ENCODE data around the gene BMERB1. TPM values are rescaled to one million over a fixed set of nuclear protein-coding genes. Genes with fewer than 3 reads are reported as not detected.
A peak's percentile ranks its signal among the peaks of the same experiment; 100 is the strongest.

BMERB1 gene
- total and polyA plus RNA-seq, 9 of the 15 experiments (the other 6 are each of a cell fraction or from before 2014, with no cell fraction given), result 0.29 to 2.9 (median 0.94) TPM

- TF ChIP-seq, protein P1, sequence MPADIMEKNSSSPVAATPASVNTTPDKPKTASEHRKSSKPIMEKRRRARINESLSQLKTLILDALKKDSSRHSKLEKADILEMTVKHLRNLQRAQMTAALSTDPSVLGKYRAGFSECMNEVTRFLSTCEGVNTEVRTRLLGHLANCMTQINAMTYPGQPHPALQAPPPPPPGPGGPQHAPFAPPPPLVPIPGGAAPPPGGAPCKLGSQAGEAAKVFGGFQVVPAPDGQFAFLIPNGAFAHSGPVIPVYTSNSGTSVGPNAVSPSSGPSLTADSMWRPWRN (IDR thresholded peaks at IDR 0.05; ENCODE audit: low read depth), result no peak
- TF ChIP-seq, protein P2, sequence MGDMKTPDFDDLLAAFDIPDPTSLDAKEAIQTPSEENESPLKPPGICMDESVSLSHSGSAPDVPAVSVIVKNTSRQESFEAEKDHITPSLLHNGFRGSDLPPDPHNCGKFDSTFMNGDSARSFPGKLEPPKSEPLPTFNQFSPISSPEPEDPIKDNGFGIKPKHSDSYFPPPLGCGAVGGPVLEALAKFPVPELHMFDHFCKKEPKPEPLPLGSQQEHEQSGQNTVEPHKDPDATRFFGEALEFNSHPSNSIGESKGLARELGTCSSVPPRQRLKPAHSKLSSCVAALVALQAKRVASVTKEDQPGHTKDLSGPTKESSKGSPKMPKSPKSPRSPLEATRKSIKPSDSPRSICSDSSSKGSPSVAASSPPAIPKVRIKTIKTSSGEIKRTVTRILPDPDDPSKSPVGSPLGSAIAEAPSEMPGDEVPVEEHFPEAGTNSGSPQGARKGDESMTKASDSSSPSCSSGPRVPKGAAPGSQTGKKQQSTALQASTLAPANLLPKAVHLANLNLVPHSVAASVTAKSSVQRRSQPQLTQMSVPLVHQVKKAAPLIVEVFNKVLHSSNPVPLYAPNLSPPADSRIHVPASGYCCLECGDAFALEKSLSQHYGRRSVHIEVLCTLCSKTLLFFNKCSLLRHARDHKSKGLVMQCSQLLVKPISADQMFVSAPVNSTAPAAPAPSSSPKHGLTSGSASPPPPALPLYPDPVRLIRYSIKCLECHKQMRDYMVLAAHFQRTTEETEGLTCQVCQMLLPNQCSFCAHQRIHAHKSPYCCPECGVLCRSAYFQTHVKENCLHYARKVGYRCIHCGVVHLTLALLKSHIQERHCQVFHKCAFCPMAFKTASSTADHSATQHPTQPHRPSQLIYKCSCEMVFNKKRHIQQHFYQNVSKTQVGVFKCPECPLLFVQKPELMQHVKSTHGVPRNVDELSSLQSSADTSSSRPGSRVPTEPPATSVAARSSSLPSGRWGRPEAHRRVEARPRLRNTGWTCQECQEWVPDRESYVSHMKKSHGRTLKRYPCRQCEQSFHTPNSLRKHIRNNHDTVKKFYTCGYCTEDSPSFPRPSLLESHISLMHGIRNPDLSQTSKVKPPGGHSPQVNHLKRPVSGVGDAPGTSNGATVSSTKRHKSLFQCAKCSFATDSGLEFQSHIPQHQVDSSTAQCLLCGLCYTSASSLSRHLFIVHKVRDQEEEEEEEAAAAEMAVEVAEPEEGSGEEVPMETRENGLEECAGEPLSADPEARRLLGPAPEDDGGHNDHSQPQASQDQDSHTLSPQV (IDR thresholded peaks at IDR 0.05), result peak; percentile 94
- TF ChIP-seq, protein P3, sequence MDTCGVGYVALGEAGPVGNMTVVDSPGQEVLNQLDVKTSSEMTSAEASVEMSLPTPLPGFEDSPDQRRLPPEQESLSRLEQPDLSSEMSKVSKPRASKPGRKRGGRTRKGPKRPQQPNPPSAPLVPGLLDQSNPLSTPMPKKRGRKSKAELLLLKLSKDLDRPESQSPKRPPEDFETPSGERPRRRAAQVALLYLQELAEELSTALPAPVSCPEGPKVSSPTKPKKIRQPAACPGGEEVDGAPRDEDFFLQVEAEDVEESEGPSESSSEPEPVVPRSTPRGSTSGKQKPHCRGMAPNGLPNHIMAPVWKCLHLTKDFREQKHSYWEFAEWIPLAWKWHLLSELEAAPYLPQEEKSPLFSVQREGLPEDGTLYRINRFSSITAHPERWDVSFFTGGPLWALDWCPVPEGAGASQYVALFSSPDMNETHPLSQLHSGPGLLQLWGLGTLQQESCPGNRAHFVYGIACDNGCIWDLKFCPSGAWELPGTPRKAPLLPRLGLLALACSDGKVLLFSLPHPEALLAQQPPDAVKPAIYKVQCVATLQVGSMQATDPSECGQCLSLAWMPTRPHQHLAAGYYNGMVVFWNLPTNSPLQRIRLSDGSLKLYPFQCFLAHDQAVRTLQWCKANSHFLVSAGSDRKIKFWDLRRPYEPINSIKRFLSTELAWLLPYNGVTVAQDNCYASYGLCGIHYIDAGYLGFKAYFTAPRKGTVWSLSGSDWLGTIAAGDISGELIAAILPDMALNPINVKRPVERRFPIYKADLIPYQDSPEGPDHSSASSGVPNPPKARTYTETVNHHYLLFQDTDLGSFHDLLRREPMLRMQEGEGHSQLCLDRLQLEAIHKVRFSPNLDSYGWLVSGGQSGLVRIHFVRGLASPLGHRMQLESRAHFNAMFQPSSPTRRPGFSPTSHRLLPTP (IDR thresholded peaks at IDR 0.05; ENCODE audit: borderline replicate concordance, extremely low read depth, insufficient read length), result no peak
- TF ChIP-seq WHSC1 (IDR thresholded peaks at IDR 0.05; ENCODE audit: low read length), result no peak
- TF ChIP-seq ZNF347 (CRISPR knock-in tag; IDR thresholded peaks at IDR 0.05; ENCODE audit: low read depth), result no peak
- no peak for TF ChIP-seq NR1H2 (CRISPR knock-in tag; IDR thresholded peaks at IDR 0.05)
- TF ChIP-seq TOE1 (IDR thresholded peaks at IDR 0.05; ENCODE audit: borderline replicate concordance), result no peak
- TF ChIP-seq TOE1 (CRISPR knock-in tag; IDR thresholded peaks at IDR 0.05; ENCODE audit: borderline replicate concordance, low read depth), result no peak
- no peak for TF ChIP-seq MTA2 (IDR thresholded peaks at IDR 0.05; ENCODE audit: low read depth)
- TF ChIP-seq, protein P4, sequence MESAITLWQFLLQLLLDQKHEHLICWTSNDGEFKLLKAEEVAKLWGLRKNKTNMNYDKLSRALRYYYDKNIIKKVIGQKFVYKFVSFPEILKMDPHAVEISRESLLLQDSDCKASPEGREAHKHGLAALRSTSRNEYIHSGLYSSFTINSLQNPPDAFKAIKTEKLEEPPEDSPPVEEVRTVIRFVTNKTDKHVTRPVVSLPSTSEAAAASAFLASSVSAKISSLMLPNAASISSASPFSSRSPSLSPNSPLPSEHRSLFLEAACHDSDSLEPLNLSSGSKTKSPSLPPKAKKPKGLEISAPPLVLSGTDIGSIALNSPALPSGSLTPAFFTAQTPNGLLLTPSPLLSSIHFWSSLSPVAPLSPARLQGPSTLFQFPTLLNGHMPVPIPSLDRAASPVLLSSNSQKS (CRISPR knock-in tag; IDR thresholded peaks at IDR 0.05), result no peak
- no peak for TF ChIP-seq MTA3 (IDR thresholded peaks at IDR 0.05; ENCODE audit: borderline replicate concordance)
- no peak for TF ChIP-seq LCOR (CRISPR knock-in tag; IDR thresholded peaks at IDR 0.05)
- no peak for TF ChIP-seq ESRRB (CRISPR knock-in tag; IDR thresholded peaks at IDR 0.05; ENCODE audit: borderline replicate concordance)
- TF ChIP-seq PURB (CRISPR knock-in tag; IDR thresholded peaks at IDR 0.05; ENCODE audit: low read depth), result no peak
- TF ChIP-seq NR2C2 (CRISPR knock-in tag; IDR thresholded peaks at IDR 0.05), result no peak
- peak; percentile 69 for TF ChIP-seq NR2C2 (tag; IDR thresholded peaks at IDR 0.05)
- TF ChIP-seq DIDO1 (tag; IDR thresholded peaks at IDR 0.05; ENCODE audit: low read depth), result peak; percentile 57; the same call in 1 of the 2 replicates
- TF ChIP-seq L3MBTL2 (IDR thresholded peaks at IDR 0.05), result no peak
- TF ChIP-seq C11orf30 (IDR thresholded peaks at IDR 0.05; ENCODE audit: low read depth), result no peak
Measured at GRCh38 chr16:15487336-15488284, 53.2 kb downstream of the BMERB1 start (continued).

All from K562 (cell line).